Muscle of leg (tissue), 11 donors: Measurements from ENCODE around the gene ST8SIA2. TPM values are rescaled to one million over a fixed set of nuclear protein-coding genes. Genes with fewer than 3 reads are reported as not detected.

Experiments used
- DNase-seq: peaks from one replicate; pipeline ENCODE4 v3.0.0; 2013
- H3K27ac ChIP-seq: one replicate; pipeline ENCODE4 v1.5.1; 2013; ENCODE audit warnings: mild to moderate bottlenecking, low read length, control low read depth
- H3K27me3 ChIP-seq: one replicate; pipeline ENCODE4 v1.6.1; 2013; ENCODE audit warnings: low read length; ENCODE audit not compliant: control insufficient read depth, insufficient read depth
- H3K36me3 ChIP-seq: one replicate; pipeline ENCODE4 v1.6.1; 2013; ENCODE audit warnings: low read length; ENCODE audit not compliant: control insufficient read depth, insufficient read depth
- H3K4me1 ChIP-seq: one replicate; pipeline ENCODE4 v1.6.1; 2013; ENCODE audit warnings: low read length; ENCODE audit not compliant: control insufficient read depth, insufficient read depth
- H3K4me3 ChIP-seq: one replicate; pipeline ENCODE4 v1.5.1; 2013; ENCODE audit warnings: low read length, control low read depth
- H3K9me3 ChIP-seq: replicated peaks from 2 replicates; pipeline ENCODE4 v1.6.1; 2013; ENCODE audit warnings: low read depth, low read length; ENCODE audit not compliant: control insufficient read depth
- WGBS: methylation state at CpG from one replicate; pipeline ENCODE4 v1.1.5; 2013; ENCODE audit warnings: missing lambda C conversion rate; ENCODE audit not compliant: insufficient coverage; 5-methylcytosine and 5-hydroxymethylcytosine counted together
- polyA plus RNA-seq, 8 donors: library from polyadenylated mRNA; unstranded; fragments of 120-200 nt; gene quantifications; one replicate each; pipeline versions ENCODE4 v1.2.1 to v1.2.3, GENCODE V29; 2013; ENCODE audit warnings: inconsistent platforms in 1 of 8, low replicate concordance in 1 of 8; ENCODE audit not compliant: insufficient read length in 8 of 8, insufficient read depth in 1 of 8
- total RNA-seq: library from RNA; stranded (reverse); fragments of 120-200 nt; gene quantifications from one replicate; pipeline ENCODE4 v1.2.4, GENCODE V29; 2013

ST8SIA2 gene
- total and polyA plus RNA-seq, 9 donors: 9.0 to 19.3 (median 16.9) TPM

DNA sequence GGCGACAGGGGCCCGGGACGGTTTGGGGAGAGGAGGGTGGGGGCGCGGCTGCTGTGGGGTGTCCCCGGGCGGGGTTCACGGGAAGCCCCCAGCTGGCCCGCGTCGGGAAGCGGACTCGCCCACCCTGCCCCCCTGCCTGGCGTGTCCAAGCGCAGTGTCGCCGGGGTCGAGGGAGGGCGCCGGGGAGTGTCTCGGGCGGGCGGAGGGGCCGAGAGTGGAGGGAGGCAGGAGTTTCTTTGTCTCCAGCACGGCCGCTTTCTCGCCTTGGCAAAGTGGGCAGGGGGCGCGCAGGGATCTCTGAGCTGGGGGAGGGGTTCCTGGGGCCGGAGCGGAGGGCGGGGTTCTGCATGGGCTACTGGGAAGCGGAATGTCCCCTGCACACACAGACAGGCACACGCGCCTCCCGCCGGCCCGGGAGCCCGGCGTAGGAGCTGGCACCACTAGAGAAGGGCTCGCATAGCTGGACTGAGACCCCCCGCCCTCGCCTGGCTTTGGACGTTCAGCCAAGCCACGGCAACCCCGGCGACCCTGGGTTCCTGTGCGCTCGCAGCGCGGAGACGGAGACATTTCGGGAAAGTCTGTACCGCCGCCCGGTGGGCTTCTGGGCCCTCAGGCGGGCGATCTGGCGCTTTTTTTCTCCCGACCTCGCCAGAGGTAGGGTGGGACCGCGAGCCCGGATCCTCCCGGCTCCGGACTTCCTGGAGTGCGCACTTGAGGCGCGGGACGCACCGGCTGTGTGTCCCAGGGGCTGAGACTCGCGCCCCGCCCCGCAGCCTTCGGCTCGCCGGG, 822 bp downstream of the ST8SIA2 start:
- DNase-seq: peak; percentile 48
- peak overlapping the region; percentile 66 for H3K4me3 ChIP-seq
- H3K9me3 ChIP-seq: no peaks in the 10 kb centered on the region
- under 1% methylated on average over 58 of the region's 78 CpGs for WGBS
- peaks cover 23% of the 10 kb centered on the region for H3K4me1 ChIP-seq
- peak overlapping the region; percentile 35 for H3K27ac ChIP-seq
- no peaks in the 10 kb centered on the region for H3K36me3 ChIP-seq
- H3K27me3 ChIP-seq: peaks cover 63% of the 10 kb centered on the region

DNA sequence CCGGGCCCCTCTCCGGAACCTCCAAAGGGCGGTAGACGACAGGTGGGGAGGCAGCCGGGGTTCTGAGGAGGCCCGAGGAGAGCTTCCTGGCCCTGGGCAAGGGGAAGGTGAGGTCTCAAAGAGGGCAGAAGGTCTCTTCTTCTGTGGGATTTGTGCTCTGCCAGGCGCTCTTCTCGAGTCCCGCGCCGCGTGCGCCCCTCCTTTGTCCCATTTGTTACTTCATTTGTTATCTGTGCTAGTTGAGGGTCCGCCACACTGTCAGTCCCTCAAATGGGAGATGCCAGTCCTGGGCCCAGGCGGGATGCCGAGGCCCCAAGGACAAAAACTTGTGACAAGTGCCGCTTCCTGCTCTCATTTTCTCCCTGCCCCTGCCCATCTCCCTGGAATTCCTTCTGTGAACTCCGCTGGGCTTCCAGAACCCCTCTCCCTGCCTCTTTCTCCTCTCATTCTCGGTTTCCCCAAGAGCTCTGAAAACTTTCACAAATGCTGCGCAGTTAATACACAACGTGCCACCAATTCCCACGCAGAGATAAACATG, 1.5 kb downstream of the ST8SIA2 start:
- Histone ChIP-seq H3K27ac (peak overlapping the region; percentile 9), H3K27me3 (peaks cover 64% of the 10 kb centered on the region), H3K4me3 (peak overlapping the region; percentile 66), H3K9me3 (no peaks in the 10 kb centered on the region), H3K4me1 (peaks cover 23% of the 10 kb centered on the region), H3K36me3 (no peaks in the 10 kb centered on the region)
- no peak for DNase-seq
- 36% methylated on average over 15 of the region's 22 CpGs for WGBS

DNA sequence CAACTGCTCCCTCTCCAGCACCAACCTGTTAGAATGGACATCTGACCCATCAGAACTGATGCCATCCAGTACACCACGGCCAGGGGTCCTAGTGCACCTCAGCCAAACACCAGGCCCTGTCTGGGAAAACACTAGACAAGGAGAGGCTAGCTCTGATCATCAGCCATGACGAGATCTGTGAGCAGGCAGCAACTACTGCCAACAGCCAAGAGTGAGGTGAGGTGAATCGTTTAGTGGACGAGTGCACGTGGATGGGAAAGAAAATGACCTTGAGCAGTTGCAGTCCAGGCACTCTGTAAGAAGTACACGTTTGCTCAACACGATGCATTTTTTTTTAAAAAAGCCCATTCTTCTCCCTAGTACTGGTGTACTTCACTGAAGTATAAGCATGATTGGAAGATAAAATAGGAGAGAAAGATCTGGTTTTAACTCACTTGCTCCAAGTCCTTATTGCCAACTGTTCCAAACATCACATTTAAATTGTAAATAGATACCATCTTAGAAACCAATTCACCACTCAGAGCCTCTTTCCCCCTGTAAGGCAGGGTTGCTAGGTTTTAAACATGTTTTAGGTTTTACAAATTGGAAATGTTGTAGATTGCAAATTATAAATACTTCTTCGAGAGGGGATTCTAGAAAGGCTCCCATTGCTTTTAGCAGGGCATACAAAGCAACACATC, 5.7 kb downstream of the ST8SIA2 start:
- peaks cover 13% of the 10 kb centered on the region for H3K4me1 ChIP-seq
- no peak for DNase-seq
- H3K4me3 ChIP-seq: no peak overlapping the region
- peaks cover 26% of the 10 kb centered on the region for H3K27me3 ChIP-seq
- 75% methylated on average over 7 of the region's 8 CpGs for WGBS
- H3K36me3 ChIP-seq: peaks cover 2% of the 10 kb centered on the region
- no peaks in the 10 kb centered on the region for H3K9me3 ChIP-seq
- H3K27ac ChIP-seq: no peak overlapping the region

- DNase-seq: no peak
- H3K4me1 ChIP-seq: peaks cover 6% of the 10 kb centered on the region
- peaks cover 2% of the 10 kb centered on the region for H3K36me3 ChIP-seq
- no peaks in the 10 kb centered on the region for H3K9me3 ChIP-seq
- peaks cover 14% of the 10 kb centered on the region for H3K27me3 ChIP-seq
- WGBS: 70% methylated on average over 6 of the region's 8 CpGs
- H3K27ac ChIP-seq: no peak overlapping the region
- no peak overlapping the region for H3K4me3 ChIP-seq
These were observed 6.9 kb downstream of the ST8SIA2 start for GRCh38 chr15:92400573-92400972.

DNA sequence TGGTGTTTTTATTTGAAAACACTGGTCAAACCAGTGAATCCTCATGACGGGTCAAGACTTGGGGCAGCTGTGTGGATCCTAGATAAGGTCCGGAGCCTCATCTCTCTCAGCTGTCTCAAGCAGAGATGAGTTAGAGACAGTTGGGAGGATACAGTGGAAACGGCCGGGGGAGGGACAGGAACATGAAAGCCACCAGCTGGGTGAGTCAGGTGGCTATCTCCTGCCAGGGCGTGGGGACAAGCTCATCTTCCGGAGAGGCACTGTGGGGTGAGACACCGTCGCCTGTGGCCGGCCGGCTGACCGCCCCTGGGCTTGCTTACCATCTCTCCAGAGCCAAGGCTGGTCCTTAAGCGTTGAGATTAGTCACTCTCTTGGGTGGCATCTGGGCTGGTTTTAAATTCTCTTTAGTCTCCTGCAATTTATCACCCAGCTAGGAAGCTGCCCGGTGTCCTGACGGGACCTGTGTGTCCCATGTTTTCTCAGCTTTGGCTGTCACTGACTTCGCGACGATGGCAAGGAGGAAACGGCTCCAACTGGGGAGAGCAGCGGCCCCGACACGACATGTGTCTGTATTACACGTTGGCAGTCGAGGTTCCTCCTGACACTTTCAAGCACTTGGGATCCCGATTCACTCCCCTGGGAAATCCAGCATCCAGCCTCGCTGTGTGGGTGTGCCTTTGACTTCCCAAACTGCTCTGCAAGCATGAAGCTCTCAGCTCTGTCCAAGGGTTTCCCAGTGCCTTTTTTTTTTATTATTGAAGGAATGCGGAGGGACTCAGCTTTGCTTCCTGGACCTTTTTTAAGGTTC, 7.5 kb downstream of the ST8SIA2 start:
- DNase-seq: no peak
- peaks cover 9% of the 10 kb centered on the region for H3K4me1 ChIP-seq
- peaks cover 2% of the 10 kb centered on the region for H3K36me3 ChIP-seq
- no peak overlapping the region for H3K27ac ChIP-seq
- H3K9me3 ChIP-seq: no peaks in the 10 kb centered on the region
- H3K4me3 ChIP-seq: no peak overlapping the region
- H3K27me3 ChIP-seq: peaks cover 8% of the 10 kb centered on the region
- WGBS: 80% methylated on average over 25 of the region's 26 CpGs

DNA sequence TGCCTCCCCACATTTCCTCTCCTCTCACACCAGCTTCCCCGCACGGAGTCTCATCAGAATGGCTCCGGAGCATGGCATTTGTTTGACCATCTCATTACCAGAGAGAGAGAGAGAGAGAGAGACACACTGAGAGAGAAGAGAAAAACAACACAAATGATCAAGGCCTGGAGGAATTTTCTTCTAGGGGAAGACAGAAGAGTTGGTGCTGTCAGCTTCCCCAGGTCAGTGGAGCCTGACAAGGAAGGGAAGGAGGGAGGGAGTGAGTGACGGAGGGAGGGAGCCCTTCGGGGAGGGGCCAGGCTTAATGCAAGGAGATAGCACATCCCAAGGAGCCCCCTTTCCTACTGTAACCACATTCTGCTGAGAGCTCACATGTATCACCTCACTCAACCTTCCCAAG, 9.1 kb downstream of the ST8SIA2 start:
- no peak for DNase-seq
- peaks cover 3% of the 10 kb centered on the region for H3K27me3 ChIP-seq
- H3K9me3 ChIP-seq: no peaks in the 10 kb centered on the region
- H3K36me3 ChIP-seq: peaks cover 2% of the 10 kb centered on the region
- H3K4me3 ChIP-seq: no peak overlapping the region
- WGBS: no CpG with 5 or more reads among the region's 5 CpGs
- H3K27ac ChIP-seq: no peak overlapping the region
- peaks cover 14% of the 10 kb centered on the region for H3K4me1 ChIP-seq

DNA sequence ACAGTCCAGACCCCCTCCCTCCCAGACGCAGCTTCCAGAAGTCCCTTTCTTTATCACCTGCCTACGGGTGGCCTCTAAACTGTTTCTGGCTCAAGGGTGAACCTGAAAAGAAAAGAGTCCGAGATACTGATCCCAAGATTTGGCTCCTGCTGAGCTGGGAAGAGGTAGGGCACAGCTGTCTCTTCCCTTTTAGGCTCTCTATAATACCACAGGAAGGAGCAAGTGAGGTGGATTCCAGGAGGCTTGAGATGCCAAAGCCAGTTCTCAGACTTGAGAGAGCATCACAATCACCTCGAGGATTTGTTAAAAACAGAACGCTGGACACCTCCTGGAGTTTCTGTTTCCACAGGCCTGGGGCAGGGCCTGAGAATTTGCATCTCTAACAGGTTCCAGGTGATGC, 12.3 kb downstream of the ST8SIA2 start:
- WGBS: 47% methylated on average over 2 of the region's 5 CpGs
- no peaks in the 10 kb centered on the region for H3K9me3 ChIP-seq
- no peak overlapping the region for H3K27ac ChIP-seq
- no peak overlapping the region for H3K4me3 ChIP-seq
- no peak for DNase-seq
- H3K4me1 ChIP-seq: peaks cover 11% of the 10 kb centered on the region
- peaks cover 2% of the 10 kb centered on the region for H3K36me3 ChIP-seq
- no peaks in the 10 kb centered on the region for H3K27me3 ChIP-seq

DNA sequence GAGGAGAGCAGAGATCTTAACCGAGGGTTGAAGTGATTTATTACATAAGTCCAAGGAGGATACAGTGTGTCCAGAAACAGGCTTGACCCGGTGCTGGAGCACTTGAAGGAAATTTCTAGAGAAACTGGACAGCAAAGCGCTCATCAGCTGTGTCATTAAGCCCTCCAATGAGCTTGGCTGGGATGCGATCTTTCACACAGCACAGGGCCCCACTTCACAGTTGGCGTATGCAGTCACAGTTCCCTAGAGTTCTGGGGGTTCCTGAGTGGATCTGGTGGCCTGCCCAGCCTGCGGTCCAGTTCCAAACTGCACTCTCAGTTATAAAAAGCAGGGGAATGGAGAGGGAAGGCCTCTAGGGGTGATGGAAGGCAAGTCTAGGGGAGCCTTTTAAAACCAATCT, 13.6 kb downstream of the ST8SIA2 start:
- Histone ChIP-seq H3K27ac (no peak overlapping the region), H3K9me3 (no peaks in the 10 kb centered on the region), H3K27me3 (peaks cover 2% of the 10 kb centered on the region), H3K36me3 (peaks cover 2% of the 10 kb centered on the region), H3K4me1 (peaks cover 12% of the 10 kb centered on the region), H3K4me3 (no peak overlapping the region)
- DNase-seq: peak; percentile 93
- 21% methylated on average over 3 of the region's 6 CpGs for WGBS

DNA sequence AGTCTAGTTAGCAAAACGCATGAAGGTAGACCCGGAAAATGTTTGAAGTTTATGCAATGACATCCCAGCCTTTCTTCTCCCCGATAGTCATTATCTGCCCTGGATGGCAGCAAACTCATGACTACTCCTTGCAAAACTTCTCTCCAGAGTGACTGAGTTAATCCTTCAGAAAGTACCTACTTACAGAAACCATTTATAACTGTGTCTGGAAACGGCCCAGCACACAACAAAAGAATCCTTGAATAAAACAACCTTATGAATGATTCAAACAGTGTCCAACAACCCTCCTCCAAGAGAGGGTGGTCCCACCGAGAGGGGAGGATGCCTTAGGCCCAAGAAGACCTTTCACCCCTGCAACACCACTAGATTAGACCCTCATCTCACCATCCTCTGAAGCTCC, 14.2 kb downstream of the ST8SIA2 start:
- no peak for DNase-seq

DNA sequence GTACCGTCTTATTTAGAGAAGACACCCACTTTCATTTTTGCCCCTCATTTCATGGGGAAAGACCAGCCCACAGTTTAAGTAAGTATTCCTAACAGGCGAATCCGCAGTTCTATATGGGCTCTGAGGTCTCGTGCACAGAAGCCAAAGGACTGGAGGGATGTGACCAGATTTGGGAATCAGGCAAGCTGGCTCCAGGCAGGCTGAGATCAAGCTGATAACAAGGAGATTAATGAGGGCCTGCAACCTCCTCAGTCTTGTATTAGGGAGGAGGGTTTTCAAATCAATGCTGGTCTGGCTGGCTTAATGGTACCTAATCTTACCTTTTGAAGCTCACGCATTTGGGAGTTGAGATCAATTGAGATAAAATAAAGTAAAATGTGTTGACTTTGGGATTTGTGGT, 15.3 kb downstream of the ST8SIA2 start:
- Histone ChIP-seq H3K4me3 (no peak overlapping the region), H3K4me1 (peaks cover 12% of the 10 kb centered on the region), H3K27me3 (peaks cover 2% of the 10 kb centered on the region), H3K27ac (no peak overlapping the region), H3K36me3 (no peaks in the 10 kb centered on the region), H3K9me3 (no peaks in the 10 kb centered on the region)
- WGBS: 95% methylated on average over 4 of the region's 5 CpGs
- no peak for DNase-seq

More for the DNA sequence above, 14.2 kb downstream of the ST8SIA2 start:
- Histone ChIP-seq H3K36me3 (peaks cover 2% of the 10 kb centered on the region), H3K4me3 (no peak overlapping the region), H3K27ac (no peak overlapping the region), H3K27me3 (peaks cover 2% of the 10 kb centered on the region), H3K9me3 (no peaks in the 10 kb centered on the region), H3K4me1 (peaks cover 12% of the 10 kb centered on the region)
- 48% methylated on average over 2 of the region's 5 CpGs for WGBS
